ENCODE data around the gene TBCD.

Gene TBCD

DNA sequence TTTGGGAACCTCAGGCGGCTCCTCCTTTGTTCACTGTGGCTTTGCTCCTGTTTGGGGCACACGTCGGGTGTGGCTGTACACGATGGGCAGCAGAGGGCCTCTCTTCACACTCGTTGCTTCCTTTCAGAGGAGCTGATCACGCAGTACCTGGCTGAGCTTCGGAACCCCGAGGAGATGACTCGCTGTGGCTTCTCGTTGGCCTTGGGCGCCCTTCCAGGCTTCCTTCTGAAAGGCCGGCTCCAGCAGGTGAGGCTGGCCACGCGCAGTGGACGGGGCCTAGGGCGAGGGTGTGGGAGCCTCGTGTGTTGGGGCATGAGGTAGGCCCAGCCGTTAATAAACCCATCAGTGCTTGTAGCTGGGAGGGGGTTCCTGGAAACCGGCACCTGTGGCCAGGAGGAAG is 172.9 kb downstream of the TBCD start:
- WGBS (ENCODE audit: insufficient coverage, insufficient read length): no CpG with 5 or more reads among the region's 19 CpGs
- Histone ChIP-seq H3K27ac (ENCODE audit: low read length) (no peak overlapping the region), H3K4me1 (ENCODE audit: control insufficient read depth, insufficient read depth, low read length) (no peaks in the 10 kb centered on the region), H3K4me3 (ENCODE audit: low read length) (no peak overlapping the region), H3K27me3 (ENCODE audit: control insufficient read depth, insufficient read depth, low read length) (no peaks in the 10 kb centered on the region), H3K9me3 (ENCODE audit: control insufficient read depth, insufficient read depth, low read length) (no peaks in the 10 kb centered on the region), H3K36me3 (ENCODE audit: control insufficient read depth, insufficient read depth, low read length) (peaks cover 28% of the 10 kb centered on the region)
- no peak for DNase-seq (ENCODE audit: low read depth, low spot score)

GRCh38 chr17:82925336-82925735 is 173.5 kb downstream of the TBCD start:
- no peak for DNase-seq (ENCODE audit: low read depth, low spot score)
- Histone ChIP-seq H3K36me3 (ENCODE audit: control insufficient read depth, insufficient read depth, low read length) (peaks cover 33% of the 10 kb centered on the region), H3K27me3 (ENCODE audit: control insufficient read depth, insufficient read depth, low read length) (no peaks in the 10 kb centered on the region), H3K27ac (ENCODE audit: low read length) (no peak overlapping the region), H3K9me3 (ENCODE audit: control insufficient read depth, insufficient read depth, low read length) (no peaks in the 10 kb centered on the region), H3K4me3 (ENCODE audit: low read length) (no peak overlapping the region), H3K4me1 (ENCODE audit: control insufficient read depth, insufficient read depth, low read length) (no peaks in the 10 kb centered on the region)
- no CpG with 5 or more reads among the region's 18 CpGs for WGBS (ENCODE audit: insufficient coverage, insufficient read length)

DNA sequence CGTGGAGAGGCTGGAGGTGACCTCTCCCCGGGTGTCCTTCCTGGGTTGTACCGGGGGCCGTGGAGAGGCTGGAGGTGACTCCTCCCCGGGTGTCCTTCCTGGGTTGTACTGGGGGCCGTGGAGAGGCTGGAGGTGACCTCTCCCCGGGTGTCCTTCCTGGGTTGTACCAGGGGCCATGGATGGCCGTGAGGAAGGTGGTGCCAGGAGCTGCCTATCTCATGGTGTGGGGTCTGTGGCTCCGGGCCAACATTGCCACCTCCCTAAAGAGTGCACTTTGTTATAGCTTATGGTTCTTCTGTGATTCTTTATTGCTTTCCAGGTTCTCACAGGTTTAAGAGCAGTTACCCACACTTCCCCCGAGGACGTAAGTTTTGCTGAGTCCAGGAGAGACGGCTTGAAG is 174.2 kb downstream of the TBCD start:
- no peaks in the 10 kb centered on the region for H3K27me3 ChIP-seq (ENCODE audit: control insufficient read depth, insufficient read depth, low read length)
- DNase-seq (ENCODE audit: low read depth, low spot score): no peak
- no peaks in the 10 kb centered on the region for H3K4me1 ChIP-seq (ENCODE audit: control insufficient read depth, insufficient read depth, low read length)
- peaks cover 38% of the 10 kb centered on the region for H3K36me3 ChIP-seq (ENCODE audit: control insufficient read depth, insufficient read depth, low read length)
- no peak overlapping the region for H3K27ac ChIP-seq (ENCODE audit: low read length)
- no CpG with 5 or more reads among the region's 12 CpGs for WGBS (ENCODE audit: insufficient coverage, insufficient read length)
- H3K4me3 ChIP-seq (ENCODE audit: low read length): no peak overlapping the region
- H3K9me3 ChIP-seq (ENCODE audit: control insufficient read depth, insufficient read depth, low read length): no peaks in the 10 kb centered on the region

- Histone ChIP-seq H3K4me1 (ENCODE audit: control insufficient read depth, insufficient read depth, low read length) (no peaks in the 10 kb centered on the region), H3K4me3 (ENCODE audit: low read length) (no peak overlapping the region), H3K36me3 (ENCODE audit: control insufficient read depth, insufficient read depth, low read length) (peaks cover 43% of the 10 kb centered on the region), H3K27me3 (ENCODE audit: control insufficient read depth, insufficient read depth, low read length) (no peaks in the 10 kb centered on the region), H3K9me3 (ENCODE audit: control insufficient read depth, insufficient read depth, low read length) (no peaks in the 10 kb centered on the region), H3K27ac (ENCODE audit: low read length) (no peak overlapping the region)
- DNase-seq (ENCODE audit: low read depth, low spot score): no peak
- no CpG with 5 or more reads among the region's 18 CpGs for WGBS (ENCODE audit: insufficient coverage, insufficient read length)
Measured at GRCh38 chr17:82926716-82927115, 174.9 kb downstream of the TBCD start.

GRCh38 chr17:82927311-82927660 is 175.4 kb downstream of the TBCD start:
- Histone ChIP-seq H3K4me3 (ENCODE audit: low read length) (no peak overlapping the region), H3K9me3 (ENCODE audit: control insufficient read depth, insufficient read depth, low read length) (no peaks in the 10 kb centered on the region), H3K4me1 (ENCODE audit: control insufficient read depth, insufficient read depth, low read length) (no peaks in the 10 kb centered on the region), H3K36me3 (ENCODE audit: control insufficient read depth, insufficient read depth, low read length) (peaks cover 43% of the 10 kb centered on the region), H3K27ac (ENCODE audit: low read length) (no peak overlapping the region), H3K27me3 (ENCODE audit: control insufficient read depth, insufficient read depth, low read length) (no peaks in the 10 kb centered on the region)
- DNase-seq (ENCODE audit: low read depth, low spot score): no peak
- WGBS (ENCODE audit: insufficient coverage, insufficient read length): no CpG with 5 or more reads among the region's 17 CpGs

- Histone ChIP-seq H3K36me3 (ENCODE audit: control insufficient read depth, insufficient read depth, low read length) (peaks cover 40% of the 10 kb centered on the region), H3K4me3 (ENCODE audit: low read length) (no peak overlapping the region), H3K4me1 (ENCODE audit: control insufficient read depth, insufficient read depth, low read length) (no peaks in the 10 kb centered on the region), H3K27me3 (ENCODE audit: control insufficient read depth, insufficient read depth, low read length) (no peaks in the 10 kb centered on the region), H3K27ac (ENCODE audit: low read length) (no peak overlapping the region), H3K9me3 (ENCODE audit: control insufficient read depth, insufficient read depth, low read length) (no peaks in the 10 kb centered on the region)
- DNase-seq (ENCODE audit: low read depth, low spot score): no peak
- no CpG with 5 or more reads among the region's 34 CpGs for WGBS (ENCODE audit: insufficient coverage, insufficient read length)
Measured at GRCh38 chr17:82927661-82928601, 176.1 kb downstream of the TBCD start.

DNA sequence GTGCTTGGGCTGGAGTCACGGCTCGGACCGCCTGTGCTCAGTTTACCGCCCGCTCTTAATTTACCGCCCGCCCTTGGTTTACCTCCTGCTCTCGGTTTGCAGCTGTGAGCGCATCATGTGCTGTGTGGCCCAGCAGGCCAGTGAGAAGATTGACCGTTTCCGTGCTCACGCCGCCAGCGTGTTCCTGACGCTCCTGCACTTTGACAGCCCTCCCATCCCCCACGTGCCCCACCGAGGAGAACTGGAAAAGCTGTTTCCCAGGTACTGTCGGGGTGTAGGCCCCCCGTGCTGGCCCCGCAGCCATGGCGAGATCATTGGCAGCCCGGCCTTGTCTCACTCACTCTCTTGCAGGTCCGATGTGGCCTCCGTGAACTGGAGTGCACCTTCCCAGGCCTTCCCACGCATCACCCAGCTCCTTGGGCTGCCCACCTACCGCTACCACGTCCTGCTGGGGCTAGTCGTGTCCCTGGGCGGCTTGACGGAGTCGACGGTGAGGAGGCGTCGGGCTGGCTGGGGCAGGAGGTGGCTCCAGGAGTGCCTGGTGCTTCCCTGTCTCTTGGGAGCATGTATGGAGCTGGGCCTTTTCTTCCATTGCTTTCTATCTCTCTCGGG is 177.3 kb downstream of the TBCD start:
- H3K27me3 ChIP-seq (ENCODE audit: control insufficient read depth, insufficient read depth, low read length): no peaks in the 10 kb centered on the region
- no peaks in the 10 kb centered on the region for H3K4me1 ChIP-seq (ENCODE audit: control insufficient read depth, insufficient read depth, low read length)
- no peak for DNase-seq (ENCODE audit: low read depth, low spot score)
- H3K4me3 ChIP-seq (ENCODE audit: low read length): no peak overlapping the region
- no CpG with 5 or more reads among the region's 35 CpGs for WGBS (ENCODE audit: insufficient coverage, insufficient read length)
- no peak overlapping the region for H3K27ac ChIP-seq (ENCODE audit: low read length)
- peaks cover 41% of the 10 kb centered on the region for H3K36me3 ChIP-seq (ENCODE audit: control insufficient read depth, insufficient read depth, low read length)
- H3K9me3 ChIP-seq (ENCODE audit: control insufficient read depth, insufficient read depth, low read length): no peaks in the 10 kb centered on the region

GRCh38 chr17:82929676-82930042 is 177.8 kb downstream of the TBCD start:
- H3K36me3 ChIP-seq (ENCODE audit: control insufficient read depth, insufficient read depth, low read length): peaks cover 39% of the 10 kb centered on the region
- DNase-seq (ENCODE audit: low read depth, low spot score): no peak
- H3K27ac ChIP-seq (ENCODE audit: low read length): no peak overlapping the region
- WGBS (ENCODE audit: insufficient coverage, insufficient read length): no CpG with 5 or more reads among the region's 9 CpGs
- H3K4me1 ChIP-seq (ENCODE audit: control insufficient read depth, insufficient read depth, low read length): no peaks in the 10 kb centered on the region
- no peaks in the 10 kb centered on the region for H3K27me3 ChIP-seq (ENCODE audit: control insufficient read depth, insufficient read depth, low read length)
- no peak overlapping the region for H3K4me3 ChIP-seq (ENCODE audit: low read length)
- no peaks in the 10 kb centered on the region for H3K9me3 ChIP-seq (ENCODE audit: control insufficient read depth, insufficient read depth, low read length)

DNA sequence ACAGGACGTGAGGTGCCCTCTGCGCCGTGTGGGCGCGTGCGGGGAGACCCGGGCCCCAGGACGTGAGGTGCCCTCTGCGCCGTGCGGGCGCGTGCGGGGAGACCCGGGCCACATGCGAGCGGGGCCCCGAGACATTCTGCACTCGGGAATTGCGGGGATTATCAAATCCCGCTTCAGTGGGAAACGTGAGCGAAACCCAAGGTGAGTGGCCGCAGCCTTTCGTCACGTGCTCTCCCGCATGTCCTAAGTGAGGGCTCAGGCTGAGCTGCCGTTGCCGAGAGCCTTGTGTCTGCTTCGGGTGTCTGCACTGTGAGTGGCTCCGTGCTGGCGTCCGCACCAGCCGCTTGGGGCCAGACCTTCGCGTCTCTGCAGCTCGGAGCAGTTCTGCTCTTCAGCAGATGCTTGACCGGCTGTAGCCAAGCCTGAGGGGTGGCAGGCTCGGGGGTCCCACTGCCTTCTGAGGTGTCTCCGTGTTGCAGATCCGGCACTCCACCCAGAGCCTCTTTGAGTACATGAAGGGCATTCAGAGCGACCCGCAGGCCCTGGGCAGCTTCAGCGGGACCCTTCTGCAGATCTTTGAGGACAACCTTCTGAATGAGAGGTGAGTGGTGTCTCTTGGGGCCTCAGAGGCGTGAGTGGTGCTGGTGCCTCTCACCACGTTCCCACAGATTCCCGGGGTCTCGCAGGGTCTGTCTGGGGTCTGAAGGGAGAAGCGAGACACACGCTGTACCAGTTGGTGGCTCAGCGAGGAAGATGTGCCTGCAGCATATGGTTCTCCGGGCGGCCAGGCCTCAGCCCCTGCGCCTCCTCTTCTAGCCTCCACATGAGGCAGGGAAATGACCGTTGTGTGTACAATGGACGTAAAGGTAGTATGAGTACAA is 178.4 kb downstream of the TBCD start:
- DNase-seq (ENCODE audit: low read depth, low spot score): no peak
- WGBS (ENCODE audit: insufficient coverage, insufficient read length): no CpG with 5 or more reads among the region's 56 CpGs
- Histone ChIP-seq H3K4me1 (ENCODE audit: control insufficient read depth, insufficient read depth, low read length) (no peaks in the 10 kb centered on the region), H3K36me3 (ENCODE audit: control insufficient read depth, insufficient read depth, low read length) (peaks cover 36% of the 10 kb centered on the region), H3K4me3 (ENCODE audit: low read length) (no peak overlapping the region), H3K9me3 (ENCODE audit: control insufficient read depth, insufficient read depth, low read length) (no peaks in the 10 kb centered on the region), H3K27me3 (ENCODE audit: control insufficient read depth, insufficient read depth, low read length) (no peaks in the 10 kb centered on the region), H3K27ac (ENCODE audit: low read length) (no peak overlapping the region)

DNA sequence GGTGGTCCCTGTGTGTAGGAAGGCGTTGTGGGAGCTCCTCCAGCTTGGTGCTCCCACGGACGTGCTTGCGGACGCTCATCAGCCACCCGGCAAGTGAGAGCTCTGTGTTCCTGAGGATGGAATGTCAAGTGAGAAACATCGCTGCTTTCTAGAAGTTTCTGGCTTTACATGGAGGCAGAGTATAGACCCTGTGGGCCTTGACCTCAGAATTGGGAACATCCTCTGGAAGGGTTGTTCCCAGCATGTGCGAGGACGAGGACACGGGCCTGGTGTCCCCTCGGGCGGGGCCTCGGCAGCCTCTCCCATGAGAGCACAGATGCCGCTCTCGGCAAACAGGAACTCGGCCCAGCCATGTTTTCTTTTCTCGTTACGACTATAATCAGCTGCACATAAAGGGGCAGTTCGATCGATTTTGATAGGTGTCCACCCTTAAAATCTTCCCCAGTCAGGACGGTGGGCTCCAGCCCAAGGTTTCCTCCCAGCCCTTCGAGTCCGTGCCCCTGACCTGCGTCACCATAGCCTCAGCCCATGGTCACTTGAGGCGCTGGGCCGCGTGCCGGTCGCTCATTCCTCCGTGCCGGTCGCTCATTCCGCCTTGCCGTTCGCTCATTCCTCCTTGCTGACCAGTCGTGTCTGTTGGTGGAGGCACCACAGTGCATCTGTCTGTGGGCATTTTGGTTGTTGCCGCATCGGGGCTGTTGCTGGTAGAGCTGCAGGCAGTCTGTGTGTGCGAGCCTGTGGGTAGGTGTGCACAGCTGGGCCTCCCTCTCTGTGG is 179.2 kb downstream of the TBCD start:
- no CpG with 5 or more reads among the region's 39 CpGs for WGBS (ENCODE audit: insufficient coverage, insufficient read length)
- H3K9me3 ChIP-seq (ENCODE audit: control insufficient read depth, insufficient read depth, low read length): no peaks in the 10 kb centered on the region
- H3K36me3 ChIP-seq (ENCODE audit: control insufficient read depth, insufficient read depth, low read length): peaks cover 33% of the 10 kb centered on the region
- DNase-seq (ENCODE audit: low read depth, low spot score): no peak
- H3K4me1 ChIP-seq (ENCODE audit: control insufficient read depth, insufficient read depth, low read length): no peaks in the 10 kb centered on the region
- H3K27me3 ChIP-seq (ENCODE audit: control insufficient read depth, insufficient read depth, low read length): no peaks in the 10 kb centered on the region
- no peak overlapping the region for H3K4me3 ChIP-seq (ENCODE audit: low read length)
- no peak overlapping the region for H3K27ac ChIP-seq (ENCODE audit: low read length)

Data from iPS DF 6.9 (cell line).